Stimulated activated CD4-positive, alpha-beta T cell treated with anti-CD3 and anti-CD28 coated beads, Interleukin-12 subunit alpha, Interleukin-12 subunit beta, amount 100 ng/mL, for 48 hours (primary cell): Measurements from ENCODE around the gene TMEM178B.
A peak's percentile ranks its signal among the peaks of the same experiment; 100 is the strongest.
"Not testable (repeated sequence)": the region's sequence is repeated elsewhere in the genome, so short reads cannot be mapped to it uniquely, and the experiment has no call there.

Experiments used
- DNase-seq, 3 donors: peaks; one replicate each; pipeline ENCODE4 v3.0.0-alpha.2; 2020; ENCODE audit warnings: low read depth in 2 of 3, low spot score in 1 of 3

The TMEM178B gene

GRCh38 chr7:141073641-141074161, at the start of gene TMEM178B:
Gene TMEM178B, plus strand, starts transcription at chr7:141074064.
- no peak for DNase-seq

DNA sequence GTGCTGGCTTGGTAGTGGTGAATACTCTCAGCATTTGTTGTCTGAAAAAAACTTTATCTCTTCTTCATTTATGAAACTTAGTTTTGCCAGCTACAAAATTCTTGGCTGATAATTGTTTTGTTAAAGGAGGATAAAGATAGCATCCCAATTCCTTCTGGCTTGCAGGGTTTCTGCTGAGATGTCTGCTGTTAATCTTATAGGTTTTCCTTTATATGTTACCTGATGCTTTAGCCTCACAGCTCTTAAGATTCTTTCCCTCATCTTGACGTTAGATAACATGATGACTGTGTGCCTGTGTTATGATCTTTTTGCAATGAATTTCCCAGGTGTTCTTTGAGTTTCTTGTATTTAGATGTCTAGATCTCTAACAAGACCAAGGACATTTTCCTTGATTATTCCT, 49.2 kb upstream of the TMEM178B start:
- no peak for DNase-seq

DNA sequence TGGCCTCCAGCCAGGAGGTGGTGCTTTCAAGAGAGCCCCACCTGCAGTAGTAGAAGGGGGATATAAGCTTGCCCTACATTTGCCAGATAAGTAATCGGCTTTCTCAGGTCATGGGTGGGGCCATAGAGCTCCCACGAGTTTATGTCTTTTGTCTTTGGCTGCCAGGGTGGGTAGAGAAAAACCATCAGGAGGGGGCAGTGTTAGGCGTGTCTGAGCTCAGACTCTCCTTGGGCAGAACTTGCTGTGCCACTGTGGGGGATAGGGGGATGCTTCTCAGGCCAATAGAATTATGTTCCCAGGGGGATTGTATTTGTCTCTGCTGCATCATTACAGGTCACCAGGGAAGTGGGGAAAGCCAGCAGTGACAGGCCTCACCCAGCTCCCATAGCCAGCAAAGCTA, 46.8 kb upstream of the TMEM178B start:
- DNase-seq, result no peak

- DNase-seq, result no peak
Observed at GRCh38 chr7:141028767-141029166, 45.1 kb upstream of the TMEM178B start.

GRCh38 chr7:141032539-141033323, 41.1 kb upstream of the TMEM178B start:
- DNase-seq, result not testable (repeated sequence)

GRCh38 chr7:141038100-141038499, 35.8 kb upstream of the TMEM178B start:
- not testable (repeated sequence) for DNase-seq

DNA sequence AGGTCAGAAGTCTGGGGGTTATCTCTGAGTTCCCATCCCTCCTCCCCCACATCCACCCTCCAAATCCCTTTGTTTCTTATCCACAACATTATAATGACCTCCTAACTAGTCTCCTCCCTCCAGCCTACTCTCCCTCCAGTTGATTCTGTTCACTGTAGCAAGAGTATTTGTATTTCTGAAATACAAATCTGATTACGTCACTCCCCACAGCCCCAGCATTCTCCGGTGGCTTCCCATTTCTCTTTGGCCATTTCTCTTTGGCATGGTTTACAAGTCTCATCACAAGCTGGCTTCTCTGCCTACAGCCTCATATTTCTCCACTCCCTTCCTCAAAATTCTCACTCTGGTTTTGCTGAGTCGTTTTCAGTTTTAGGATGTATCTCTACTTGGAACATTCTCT, 34.5 kb upstream of the TMEM178B start:
- no peak for DNase-seq

GRCh38 chr7:141042222-141043193, 31.4 kb upstream of the TMEM178B start:
- DNase-seq, result no peak

- DNase-seq, result no peak
Observed at GRCh38 chr7:141043616-141044015, 30.2 kb upstream of the TMEM178B start.

DNA sequence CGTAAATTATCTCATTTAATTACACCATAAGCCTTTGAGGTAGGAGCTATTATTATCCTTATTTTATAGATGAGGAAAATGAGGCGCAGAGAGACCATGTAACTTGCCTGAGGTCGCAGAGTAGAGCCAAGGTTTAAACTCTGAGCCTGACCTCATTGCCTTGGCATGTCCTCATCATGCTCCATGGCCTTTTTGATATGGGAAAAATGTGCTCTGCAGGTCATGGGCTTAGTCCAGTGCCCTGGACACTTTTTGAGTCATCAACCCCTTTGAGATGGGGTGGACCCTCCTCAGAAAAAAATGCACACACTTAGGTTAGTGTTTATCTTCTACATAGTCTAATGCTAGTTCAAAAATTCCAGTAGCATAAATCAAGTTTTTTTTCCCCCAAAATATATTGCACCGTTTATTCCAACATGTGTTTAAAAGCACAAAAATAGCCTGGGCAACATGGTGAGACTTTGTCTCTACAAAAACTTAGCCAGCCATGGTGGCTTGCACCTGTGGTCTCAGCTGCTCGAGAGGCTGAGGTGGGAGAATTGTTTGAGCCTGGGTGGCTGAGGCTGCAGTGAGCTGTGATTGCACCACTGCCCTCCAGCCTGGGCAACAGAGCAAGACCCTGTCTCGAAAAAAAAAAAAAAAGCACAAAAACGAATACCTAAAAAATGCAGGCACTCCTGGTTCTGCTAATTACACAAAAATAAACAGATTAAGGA, 28.6 kb upstream of the TMEM178B start:
- no peak for DNase-seq

GRCh38 chr7:141045842-141046620, 27.8 kb upstream of the TMEM178B start:
- no peak for DNase-seq

- peak in 2 of 3 donors; percentile 22 to 60 for DNase-seq
Observed at GRCh38 chr7:141053626-141054025, 20.2 kb upstream of the TMEM178B start.

GRCh38 chr7:141055146-141055545, 18.7 kb upstream of the TMEM178B start:
- no peak for DNase-seq

- no peak for DNase-seq
Observed at GRCh38 chr7:141057788-141058187, 16.1 kb upstream of the TMEM178B start.

DNA sequence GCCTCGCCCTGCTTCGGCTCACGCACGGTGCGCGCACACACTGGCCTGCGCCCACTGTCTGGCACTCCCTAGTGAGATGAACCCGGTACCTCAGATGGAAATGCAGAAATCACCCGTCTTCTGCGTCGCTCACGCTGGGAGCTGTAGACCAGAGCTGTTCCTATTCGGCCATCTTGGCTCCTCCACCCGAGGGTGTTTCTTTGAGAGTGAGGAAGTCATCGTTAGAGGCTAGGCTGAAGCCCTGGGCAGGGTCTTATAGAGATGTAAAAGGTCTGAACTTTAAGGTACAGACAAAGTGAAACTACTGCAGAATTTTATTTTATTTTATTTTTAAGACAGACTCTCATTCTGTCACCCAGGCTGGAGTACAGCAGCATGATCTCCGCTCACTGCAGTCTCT, 6.0 kb upstream of the TMEM178B start:
- not testable (repeated sequence) for DNase-seq

DNA sequence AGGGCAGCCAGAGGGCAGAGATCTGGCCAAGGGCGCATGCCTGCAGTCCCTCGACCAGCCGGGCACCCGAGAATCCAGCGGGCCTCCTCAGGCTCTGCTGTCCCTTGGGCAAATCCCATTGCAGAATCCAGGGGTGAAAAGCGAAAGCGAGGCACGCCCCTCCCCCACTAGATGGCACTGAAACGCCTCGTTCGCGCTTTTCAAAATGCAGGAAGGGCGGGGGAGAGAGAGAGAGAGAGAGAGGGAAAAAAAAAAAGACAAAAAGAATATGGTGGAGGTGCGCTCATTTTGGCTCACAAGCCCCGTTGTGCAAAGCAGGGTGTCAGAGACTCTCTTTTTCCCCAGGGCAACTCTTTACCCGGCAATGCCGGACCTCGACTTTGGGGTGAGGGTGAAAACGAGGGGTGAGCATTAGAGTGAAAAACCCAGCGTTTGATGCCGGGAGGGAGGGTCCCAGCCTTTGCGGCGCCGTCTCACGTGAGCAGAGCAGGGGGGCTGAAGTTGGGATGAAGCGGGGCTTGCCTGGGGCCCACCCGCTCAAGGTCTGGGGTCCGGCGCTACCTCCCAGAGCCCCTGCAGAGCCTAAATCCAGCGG, 2.5 kb upstream of the TMEM178B start:
- peak in 1 of 3 donors; percentile 39 for DNase-seq

GRCh38 chr7:141071855-141072547, 1.9 kb upstream of the TMEM178B start:
- DNase-seq, result no peak

GRCh38 chr7:141072548-141073172, 1.2 kb upstream of the TMEM178B start:
- peak in 1 of 3 donors; percentile 8 for DNase-seq

DNA sequence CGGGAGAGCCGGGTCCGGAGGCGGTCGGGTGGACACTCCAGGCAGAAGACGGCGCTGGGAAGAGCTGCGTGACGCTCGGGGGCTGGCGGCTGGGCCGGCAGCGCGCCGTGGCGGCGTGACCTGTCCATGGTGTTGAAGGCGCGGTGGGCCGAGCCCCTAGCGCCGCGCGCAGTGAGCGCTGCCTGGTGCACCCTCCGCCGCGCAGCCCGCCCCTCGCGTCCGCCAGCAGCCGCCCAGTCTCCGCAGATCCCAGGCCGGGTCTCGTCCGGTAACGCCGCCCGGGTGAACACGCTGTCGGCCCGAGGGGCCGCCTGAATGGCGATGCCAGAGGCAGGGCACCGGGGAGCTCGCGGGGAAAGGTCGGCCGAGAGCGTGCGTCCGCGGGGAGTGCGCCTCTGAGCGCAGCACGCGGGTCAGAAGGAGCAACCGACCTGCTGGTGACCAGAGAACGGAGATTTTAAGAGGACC, 657 bp upstream of the TMEM178B start:
- DNase-seq, result no peak
